ENCODE data around the gene CHRNG. TPM values are rescaled to one million over a fixed set of nuclear protein-coding genes. Genes with fewer than 3 reads are reported as not detected.

CHRNG gene
- total and polyA plus RNA-seq, 2 donors (not counting 3 experiments of a cell fraction or from before 2014, with no cell fraction given), result not detected

DNA sequence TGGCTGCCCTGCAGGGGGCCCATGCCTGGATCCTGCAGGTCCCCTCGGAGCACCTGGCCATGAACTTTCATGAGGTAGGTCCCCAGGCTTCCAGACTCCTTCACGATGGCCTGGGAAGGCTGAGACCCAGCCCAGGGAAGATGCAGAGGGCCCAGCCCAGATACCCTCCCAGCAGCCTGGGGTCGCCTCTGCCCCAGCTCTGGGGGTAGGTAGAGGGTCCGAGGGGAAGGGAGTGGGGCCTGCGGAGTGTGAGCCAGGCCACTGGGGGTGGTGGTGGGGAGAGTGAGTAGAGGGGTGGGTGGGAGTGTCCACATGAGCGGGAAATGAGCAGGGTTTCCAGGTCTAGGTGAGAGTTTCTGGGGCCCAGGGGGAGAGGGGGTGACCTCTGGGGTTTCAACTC lies 14.7 kb upstream of the CHRNG start:
- TF ChIP-seq EZH2 (IDR thresholded peaks at IDR 0.05; ENCODE audit: borderline replicate concordance, low read depth, low read length, severe bottlenecking) (no peak), GATA2 (IDR thresholded peaks at IDR 0.05; ENCODE audit: insufficient read depth, insufficient read length, low read depth, low read length) (no peak), JUN (IDR thresholded peaks at IDR 0.05; ENCODE audit: borderline replicate concordance, insufficient read depth, insufficient read length, low read depth) (no peak), FOS (IDR thresholded peaks at IDR 0.05; ENCODE audit: borderline replicate concordance, insufficient read depth, low read length) (no peak), POLR2A (IDR thresholded peaks at IDR 0.05; ENCODE audit: low read depth, low read length) (no peak), MYC (IDR thresholded peaks at IDR 0.05; ENCODE audit: low read depth, low read length) (no peak), POLR2AphosphoS5 (IDR thresholded peaks at IDR 0.05; ENCODE audit: insufficient read depth, low read depth, low read length) (no peak)
- TF ChIP-seq, protein P1, sequence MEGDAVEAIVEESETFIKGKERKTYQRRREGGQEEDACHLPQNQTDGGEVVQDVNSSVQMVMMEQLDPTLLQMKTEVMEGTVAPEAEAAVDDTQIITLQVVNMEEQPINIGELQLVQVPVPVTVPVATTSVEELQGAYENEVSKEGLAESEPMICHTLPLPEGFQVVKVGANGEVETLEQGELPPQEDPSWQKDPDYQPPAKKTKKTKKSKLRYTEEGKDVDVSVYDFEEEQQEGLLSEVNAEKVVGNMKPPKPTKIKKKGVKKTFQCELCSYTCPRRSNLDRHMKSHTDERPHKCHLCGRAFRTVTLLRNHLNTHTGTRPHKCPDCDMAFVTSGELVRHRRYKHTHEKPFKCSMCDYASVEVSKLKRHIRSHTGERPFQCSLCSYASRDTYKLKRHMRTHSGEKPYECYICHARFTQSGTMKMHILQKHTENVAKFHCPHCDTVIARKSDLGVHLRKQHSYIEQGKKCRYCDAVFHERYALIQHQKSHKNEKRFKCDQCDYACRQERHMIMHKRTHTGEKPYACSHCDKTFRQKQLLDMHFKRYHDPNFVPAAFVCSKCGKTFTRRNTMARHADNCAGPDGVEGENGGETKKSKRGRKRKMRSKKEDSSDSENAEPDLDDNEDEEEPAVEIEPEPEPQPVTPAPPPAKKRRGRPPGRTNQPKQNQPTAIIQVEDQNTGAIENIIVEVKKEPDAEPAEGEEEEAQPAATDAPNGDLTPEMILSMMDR (IDR thresholded peaks at IDR 0.05; ENCODE audit: extremely low read depth in 1 of 2, insufficient read depth in 1 of 2, low read depth in 1 of 2, low read length in 2 of 2), result no peak
- TF ChIP-seq, protein P2, sequence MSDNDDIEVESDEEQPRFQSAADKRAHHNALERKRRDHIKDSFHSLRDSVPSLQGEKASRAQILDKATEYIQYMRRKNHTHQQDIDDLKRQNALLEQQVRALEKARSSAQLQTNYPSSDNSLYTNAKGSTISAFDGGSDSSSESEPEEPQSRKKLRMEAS (IDR thresholded peaks at IDR 0.05; ENCODE audit: insufficient read depth, insufficient read length), result no peak
- ChIA-PET CTCF (interaction anchor here (1.3 kb wide), 1 partner anchor 60 kb away, joined by 5 read pairs; no protein-coding TSS in a partner anchor), POLR2A (no interaction called here)
- dilution Hi-C loops (cut with MboI; ENCODE audit: extremely low pct_ligation_motif_present, low sequenced_read_pairs), result no loop called here
- no peaks in the 10 kb centered on the region for H3K9me3 ChIP-seq (replicated peaks; ENCODE audit: control insufficient read depth, insufficient read depth, low read length)
- H3K27me3 ChIP-seq (ENCODE audit: control insufficient read depth in 2 of 2, insufficient read depth in 2 of 2, low read length in 2 of 2), result peaks cover 18 to 22% of the 10 kb centered on the region in 2 experiments
- no TSS peak for BruUV-seq (replicated peaks)
- H3K27ac ChIP-seq (ENCODE audit: insufficient read depth, low read depth, low read length), result no peak overlapping the region
- no peaks in the 10 kb centered on the region for H3K79me2 ChIP-seq (ENCODE audit: control insufficient read depth, insufficient read depth, low read length)
- H3K4me3 ChIP-seq (replicated peaks in 1 of 3; ENCODE audit: insufficient read depth in 1 of 3, low read depth in 1 of 3, low read length in 3 of 3), result no peak overlapping the region
- no peaks in the 10 kb centered on the region for H3K9me1 ChIP-seq (replicated peaks; ENCODE audit: control insufficient read depth, extremely low read depth, insufficient read depth, low read length)
- H3K36me3 ChIP-seq (ENCODE audit: control insufficient read depth in 2 of 2, extremely low read depth in 1 of 2, insufficient read depth in 2 of 2, low read length in 2 of 2), result no peaks in the 10 kb centered on the region
- no peak overlapping the region for H2AFZ ChIP-seq (ENCODE audit: low read depth, low read length)
- no peak overlapping the region for H3K9ac ChIP-seq (replicated peaks; ENCODE audit: extremely low read depth, insufficient read depth, low read length)
- no peak for DNase-seq (ENCODE audit: low read depth, low spot score)
- H4K20me1 ChIP-seq (replicated peaks; ENCODE audit: control insufficient read depth, extremely low read depth, insufficient read depth, low read length), result no peaks in the 10 kb centered on the region
- no peaks in the 10 kb centered on the region for H3K4me1 ChIP-seq (ENCODE audit: control insufficient read depth, extremely low read depth, insufficient read depth, low read length)
- intact Hi-C loops (cut with micrococcal nuclease), result loop anchor here (2.0 to 5.0 kb wide), 2 partner anchors 26 to 617 kb away; partner anchors contain the start of genes EIF4E2 and TIGD1
- FAIRE-seq, result no peak
- H3K4me2 ChIP-seq (ENCODE audit: insufficient read depth, low read length), result no peak overlapping the region

All from endothelial cell of umbilical vein (primary cell).